T-helper 1 cell treated with Interleukin-12 subunit alpha and Interleukin-12 subunit beta and Interleukin-4 antibody, amounts not matched to agents 30 ng/mL and 1 ng/mL, for 36 hours (primary cell): ENCODE results near the gene RPN1. TPM values are rescaled to one million over a fixed set of nuclear protein-coding genes. Genes with fewer than 3 reads are reported as not detected.

Experiments
- intact Hi-C: fragments of 100-400 bp; cut with micrococcal nuclease; formaldehyde crosslinking; loops from one replicate; pipeline ENCODE4 v1.15.1; 2024
- total RNA-seq: library from RNA; stranded (reverse); gene quantifications from 2 replicates; pipeline ENCODE4 v1.2.3, GENCODE V29; 2022

RPN1 gene
- total RNA-seq, 1 donor from 2014 or later: 214 TPM

- intact Hi-C loops: no loop called here
Observed at GRCh38 chr3:128585189-128585588, 65.4 kb downstream of the RPN1 start.

GRCh38 chr3:128584412-128585020 lies 66.1 kb downstream of the RPN1 start:
- intact Hi-C loops: no loop called here

GRCh38 chr3:128581566-128581965 lies 69.1 kb downstream of the RPN1 start:
- intact Hi-C loops: no loop called here

DNA sequence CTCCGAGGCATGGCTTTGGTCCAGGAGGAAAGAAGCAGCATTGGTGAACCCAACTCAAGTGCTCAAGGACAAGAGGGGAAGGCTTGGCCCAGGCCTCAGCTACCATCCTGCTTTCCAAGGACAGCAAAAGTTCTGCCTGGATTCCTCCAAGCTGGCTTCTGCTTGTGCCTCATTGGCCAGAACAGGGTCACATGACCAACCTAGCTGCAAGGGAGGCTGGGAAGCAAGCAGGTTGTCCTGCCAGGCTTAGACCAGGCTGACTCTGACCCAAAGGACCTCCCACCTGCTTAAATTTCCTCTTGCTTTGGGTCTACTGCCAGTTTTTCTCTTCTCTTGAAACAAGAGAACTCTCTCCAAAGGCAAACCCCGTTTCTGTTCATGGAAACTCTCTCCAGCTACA lies 70.7 kb downstream of the RPN1 start:
- intact Hi-C loops: no loop called here

DNA sequence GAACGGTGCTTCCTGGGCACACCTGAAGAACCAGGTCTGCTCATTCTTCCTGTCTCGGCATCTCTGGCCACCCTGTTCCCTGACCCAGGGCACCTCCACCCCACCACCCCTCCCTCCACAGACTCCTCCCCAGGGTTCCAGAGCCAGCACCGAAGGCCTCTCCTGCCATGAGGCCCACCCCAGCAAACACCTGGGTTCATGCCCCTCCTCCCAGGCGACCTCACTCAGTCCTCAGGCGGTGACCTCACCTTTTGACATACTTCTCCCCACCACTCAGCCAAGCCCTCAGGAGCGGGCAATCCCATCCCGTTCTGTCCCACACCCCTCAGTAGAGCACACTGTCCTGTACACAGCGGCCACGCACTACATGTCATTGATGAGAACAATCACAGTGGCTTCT lies 72.3 kb downstream of the RPN1 start:
- intact Hi-C loops: no loop called here

DNA sequence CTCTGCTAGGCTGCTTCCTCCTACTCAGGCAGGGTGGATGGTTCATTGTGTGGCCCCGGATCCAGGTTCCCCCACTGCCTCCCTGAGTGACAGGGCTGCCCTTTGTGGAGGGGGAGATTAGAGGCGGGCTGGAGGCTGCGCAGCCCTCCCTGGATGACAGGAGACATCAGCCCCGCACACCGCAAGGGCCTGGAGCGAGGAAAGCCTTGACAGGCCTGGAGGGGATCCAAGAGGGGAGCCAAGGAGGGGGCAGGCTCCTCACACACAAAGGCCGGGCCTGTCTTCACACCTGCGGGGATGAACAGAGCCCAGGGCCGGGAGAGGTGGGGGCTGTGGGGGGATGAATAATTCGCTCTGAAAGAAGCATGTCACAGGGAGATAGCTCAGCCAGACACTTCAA lies 72.9 kb downstream of the RPN1 start:
- intact Hi-C loops: no loop called here

- intact Hi-C loops: no loop called here
Observed at GRCh38 chr3:128576290-128576689, 74.3 kb downstream of the RPN1 start.

GRCh38 chr3:128575777-128576176 lies 74.8 kb downstream of the RPN1 start:
- intact Hi-C loops: no loop called here

DNA sequence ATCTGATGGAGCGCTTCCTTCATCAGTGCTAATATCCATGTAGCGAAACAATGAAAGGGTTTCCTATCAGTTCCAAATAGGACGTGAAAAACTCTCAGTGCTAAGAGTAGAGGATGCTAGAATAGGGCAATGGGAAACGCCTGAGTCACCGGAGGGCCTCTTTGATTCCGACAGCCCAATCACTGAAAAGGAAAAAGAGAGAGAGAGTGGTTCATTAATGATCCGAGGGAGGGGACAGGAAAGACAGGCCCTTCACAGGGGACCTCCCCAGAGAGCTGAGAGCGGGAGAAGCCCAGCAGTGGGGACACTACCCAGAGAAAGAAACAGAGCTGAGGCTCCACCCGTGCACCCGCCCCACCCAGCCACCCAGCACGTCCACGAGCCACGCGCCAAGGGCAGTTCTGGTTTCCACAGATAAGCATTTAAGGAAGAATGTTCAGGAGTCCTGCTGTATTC lies 76.9 kb downstream of the RPN1 start:
- intact Hi-C loops: no loop called here

DNA sequence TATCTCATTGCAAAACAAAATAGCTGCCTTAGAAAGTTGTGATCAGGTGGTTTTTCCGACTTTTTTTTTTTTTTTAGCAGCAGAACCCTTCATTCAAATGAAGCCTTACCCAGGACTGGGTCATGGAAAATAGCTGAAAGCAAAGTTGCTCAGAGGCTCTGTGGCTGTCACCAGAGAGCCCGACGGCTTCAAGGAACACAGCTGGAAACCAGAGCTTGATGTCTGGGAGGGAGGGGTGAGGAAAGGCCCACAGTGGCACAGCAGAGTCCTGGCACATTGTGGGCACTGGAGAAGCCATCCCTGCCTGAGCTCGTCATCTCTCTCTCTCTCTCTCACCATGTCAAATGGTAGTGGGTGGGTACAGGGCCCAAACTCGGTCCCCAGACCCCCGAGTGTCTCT lies 77.5 kb downstream of the RPN1 start:
- intact Hi-C loops: no loop called here

GRCh38 chr3:128572644-128573105 lies 77.9 kb downstream of the RPN1 start:
- intact Hi-C loops: loop anchor here (1.0 kb wide), 1 partner anchor 36 kb away; no protein-coding TSS in a partner anchor

- intact Hi-C loops: loop anchor here (1.0 kb wide), 1 partner anchor 36 kb away; no protein-coding TSS in a partner anchor
Observed at GRCh38 chr3:128572013-128572412, 78.6 kb downstream of the RPN1 start.

Other genes with a start within 250 kb of the RPN1 start
- not detected in 2 replicates for gene DNAJB8, start 183.9 kb downstream of the RPN1 start, total RNA-seq
- gene GATA2, start 157.6 kb downstream of the RPN1 start, total RNA-seq: 0.15 and 0.32 TPM in 2 replicates
- gene RAB7A, start 75.4 kb upstream of the RPN1 start, total RNA-seq: 257 and 261 TPM in 2 replicates
- gene ACAD9, start 228.8 kb upstream of the RPN1 start, total RNA-seq: 59.7 and 62.1 TPM in 2 replicates